ENCODE data around the gene MINDY4. TPM values are rescaled to one million over a fixed set of nuclear protein-coding genes. Genes with fewer than 3 reads are reported as not detected.
A peak's percentile ranks its signal among the peaks of the same experiment; 100 is the strongest.
"Not testable (repeated sequence)": the region's sequence is repeated elsewhere in the genome, so short reads cannot be mapped to it uniquely, and the experiment has no call there.

MINDY4 gene
- total RNA-seq, 4 donors from 2014 or later: 8.4 to 31.1 (median 20.2) TPM

DNA sequence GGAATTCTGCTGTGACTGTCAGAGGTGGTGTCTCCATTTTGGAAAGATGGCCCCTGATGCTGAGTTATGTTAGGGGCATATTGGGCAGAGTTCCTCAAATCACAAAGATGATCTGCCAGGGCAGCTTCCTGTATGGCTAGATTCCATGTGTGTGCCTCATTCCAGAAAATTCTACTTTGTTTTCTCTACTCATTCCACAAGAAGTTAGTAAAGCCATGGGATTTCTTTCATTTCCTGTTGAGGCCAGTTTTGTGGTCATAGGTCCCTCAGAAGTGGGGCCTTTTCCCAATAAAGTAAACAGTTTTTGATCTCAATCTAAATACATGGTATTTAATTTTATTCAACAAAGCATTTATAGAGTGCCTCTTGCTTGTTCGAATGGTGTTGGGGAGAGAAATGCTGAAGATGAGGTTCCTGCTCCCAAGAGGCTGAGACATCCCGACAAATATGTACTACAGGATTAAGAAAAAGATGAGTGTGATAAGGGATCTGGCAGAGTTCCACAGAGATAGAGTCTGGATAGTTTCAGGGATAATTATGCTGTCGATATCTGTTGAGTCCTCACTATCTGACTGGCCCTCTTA is 33.0 kb downstream of the MINDY4 start:
- intact Hi-C loops (cut with DNase I): no loop called here
- WGBS: 68% methylated on average over 3 of the region's 3 CpGs
- Histone ChIP-seq H3K9me3 (no peaks in the 10 kb centered on the region), H3K36me3 (peaks cover 0 to 3% (median 0%) of the 10 kb centered on the region in 4 donors), H3K4me3 (no peak overlapping the region), H3K4me1 (peaks cover 22 to 84% (median 69%) of the 10 kb centered on the region in 4 donors), H3K27me3 (no peaks in the 10 kb centered on the region), H3K27ac (replicated peaks in 1 of 4) (peak overlapping the region in 3 of 4 donors; percentile 12 to 43 (median 12))
- TF ChIP-seq POLR2A (IDR thresholded peaks at IDR 0.05; ENCODE audit: low read depth): no peak
- no peak for TF ChIP-seq POLR2AphosphoS5 (IDR thresholded peaks at IDR 0.05)
- TF ChIP-seq, protein P1, sequence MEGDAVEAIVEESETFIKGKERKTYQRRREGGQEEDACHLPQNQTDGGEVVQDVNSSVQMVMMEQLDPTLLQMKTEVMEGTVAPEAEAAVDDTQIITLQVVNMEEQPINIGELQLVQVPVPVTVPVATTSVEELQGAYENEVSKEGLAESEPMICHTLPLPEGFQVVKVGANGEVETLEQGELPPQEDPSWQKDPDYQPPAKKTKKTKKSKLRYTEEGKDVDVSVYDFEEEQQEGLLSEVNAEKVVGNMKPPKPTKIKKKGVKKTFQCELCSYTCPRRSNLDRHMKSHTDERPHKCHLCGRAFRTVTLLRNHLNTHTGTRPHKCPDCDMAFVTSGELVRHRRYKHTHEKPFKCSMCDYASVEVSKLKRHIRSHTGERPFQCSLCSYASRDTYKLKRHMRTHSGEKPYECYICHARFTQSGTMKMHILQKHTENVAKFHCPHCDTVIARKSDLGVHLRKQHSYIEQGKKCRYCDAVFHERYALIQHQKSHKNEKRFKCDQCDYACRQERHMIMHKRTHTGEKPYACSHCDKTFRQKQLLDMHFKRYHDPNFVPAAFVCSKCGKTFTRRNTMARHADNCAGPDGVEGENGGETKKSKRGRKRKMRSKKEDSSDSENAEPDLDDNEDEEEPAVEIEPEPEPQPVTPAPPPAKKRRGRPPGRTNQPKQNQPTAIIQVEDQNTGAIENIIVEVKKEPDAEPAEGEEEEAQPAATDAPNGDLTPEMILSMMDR (IDR thresholded peaks at IDR 0.05): no peak
- no peak for TF ChIP-seq EP300 (IDR thresholded peaks at IDR 0.05)
- DNase-seq (ENCODE audit: extremely low spot score): peak; percentile 77

GRCh38 chr7:30805081-30805691 is 34.0 kb downstream of the MINDY4 start:
- no peak overlapping the region for H3K4me3 ChIP-seq
- no peaks in the 10 kb centered on the region for H3K9me3 ChIP-seq
- H3K27ac ChIP-seq (replicated peaks in 1 of 4): peak overlapping the region in 2 of 4 donors; percentile 13 to 43
- 83% methylated on average over 9 of the region's 9 CpGs for WGBS
- H3K36me3 ChIP-seq: peaks cover 0 to 3% (median 0%) of the 10 kb centered on the region in 4 donors
- intact Hi-C loops (cut with DNase I): loop anchor here (5.0 kb wide), 1 partner anchor 122 kb away; no protein-coding TSS in a partner anchor
- TF ChIP-seq, protein P1 (IDR thresholded peaks at IDR 0.05): no peak
- TF ChIP-seq EP300 (IDR thresholded peaks at IDR 0.05): no peak
- no peak for TF ChIP-seq POLR2AphosphoS5 (IDR thresholded peaks at IDR 0.05)
- no peak for TF ChIP-seq POLR2A (IDR thresholded peaks at IDR 0.05; ENCODE audit: low read depth)
- DNase-seq (ENCODE audit: extremely low spot score): peak; percentile 64
- H3K27me3 ChIP-seq: no peaks in the 10 kb centered on the region
- H3K4me1 ChIP-seq: peaks cover 17 to 74% (median 59%) of the 10 kb centered on the region in 4 donors

DNA sequence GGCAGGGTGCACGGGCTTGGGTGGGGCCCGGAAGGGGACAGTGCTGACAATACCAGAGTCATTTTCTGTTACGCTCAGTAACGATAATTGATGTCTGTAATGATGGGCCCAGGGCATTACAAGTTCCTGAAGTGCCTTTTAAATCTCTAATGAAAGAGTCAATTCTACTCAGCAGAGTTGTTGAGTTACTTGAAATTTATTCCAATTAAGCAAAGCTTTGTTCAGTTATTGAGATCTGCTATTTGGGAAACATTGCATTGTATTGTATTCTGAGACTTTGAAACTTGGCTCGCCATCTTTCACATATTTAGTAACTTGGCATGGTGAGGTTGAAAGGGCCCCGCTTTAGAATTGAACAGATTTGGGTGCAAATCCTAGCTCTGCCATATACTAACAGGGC is 34.7 kb downstream of the MINDY4 start:
- H3K4me3 ChIP-seq: no peak overlapping the region
- DNase-seq (ENCODE audit: extremely low spot score): peak; percentile 10
- H3K36me3 ChIP-seq: no peaks in the 10 kb centered on the region
- H3K27me3 ChIP-seq: no peaks in the 10 kb centered on the region
- 94% methylated on average over 6 of the region's 6 CpGs for WGBS
- H3K4me1 ChIP-seq: peaks cover 12 to 66% (median 51%) of the 10 kb centered on the region in 4 donors
- H3K27ac ChIP-seq (replicated peaks in 1 of 4): peak overlapping the region in 1 of 4 donors; percentile 43
- H3K9me3 ChIP-seq: no peaks in the 10 kb centered on the region
- TF ChIP-seq, protein P1 (IDR thresholded peaks at IDR 0.05): no peak
- TF ChIP-seq POLR2AphosphoS5 (IDR thresholded peaks at IDR 0.05) (no peak), POLR2A (IDR thresholded peaks at IDR 0.05; ENCODE audit: low read depth) (no peak), EP300 (IDR thresholded peaks at IDR 0.05) (no peak)
- intact Hi-C loops (cut with DNase I): loop anchor here (5.0 kb wide), 1 partner anchor 121 kb away; no protein-coding TSS in a partner anchor

DNA sequence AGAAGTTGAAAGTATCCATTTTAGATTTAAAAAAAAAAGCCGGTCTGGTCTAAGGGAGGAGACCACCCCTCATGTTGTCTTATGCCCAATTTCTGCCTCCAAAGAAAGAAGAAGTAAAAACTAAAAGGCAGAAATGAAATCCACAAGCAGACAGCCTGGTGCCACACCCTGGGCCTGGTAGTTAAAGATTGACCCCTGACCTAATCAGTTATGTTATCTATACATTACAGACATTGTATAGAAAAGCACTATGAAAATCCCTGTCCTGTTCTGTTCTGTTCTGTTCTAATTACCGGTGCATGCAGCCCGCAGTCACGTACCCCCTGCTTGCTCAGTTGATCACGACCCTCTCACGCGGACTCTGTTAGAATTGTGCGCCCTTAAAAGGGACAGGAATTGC is 36.3 kb downstream of the MINDY4 start:
- not testable (repeated sequence) for H3K9me3 ChIP-seq, H3K36me3 ChIP-seq, H3K27me3 ChIP-seq, H3K4me3 ChIP-seq
- H3K4me1 ChIP-seq: peaks cover 10 to 55% (median 41%) of the 10 kb centered on the region in 4 donors
- DNase-seq (ENCODE audit: extremely low spot score): peak; percentile 26
- peak overlapping the region in 3 of 4 donors; percentile 17 to 56 (median 24) for H3K27ac ChIP-seq (replicated peaks in 1 of 4)
- 97% methylated on average over 7 of the region's 8 CpGs for WGBS
- intact Hi-C loops (cut with DNase I): loop anchor here (5.0 kb wide), 1 partner anchor 120 kb away; no protein-coding TSS in a partner anchor

- not testable (repeated sequence) for H3K9me3 ChIP-seq, H3K36me3 ChIP-seq, H3K4me3 ChIP-seq, H3K27me3 ChIP-seq
- DNase-seq (ENCODE audit: extremely low spot score): peak; percentile 53
- H3K4me1 ChIP-seq: peaks cover 10 to 59% (median 43%) of the 10 kb centered on the region in 4 donors
- WGBS: over 99% methylated on average over 10 of the region's 13 CpGs
- H3K27ac ChIP-seq (replicated peaks in 1 of 4): peak overlapping the region in 2 of 4 donors; percentile 15 to 17
- intact Hi-C loops (cut with DNase I): loop anchor here (5.0 kb wide), 1 partner anchor 119 kb away; no protein-coding TSS in a partner anchor
Observed at GRCh38 chr7:30807941-30808340, 36.7 kb downstream of the MINDY4 start.
